ENCODE results near the gene CACFD1.

The CACFD1 gene

DNA sequence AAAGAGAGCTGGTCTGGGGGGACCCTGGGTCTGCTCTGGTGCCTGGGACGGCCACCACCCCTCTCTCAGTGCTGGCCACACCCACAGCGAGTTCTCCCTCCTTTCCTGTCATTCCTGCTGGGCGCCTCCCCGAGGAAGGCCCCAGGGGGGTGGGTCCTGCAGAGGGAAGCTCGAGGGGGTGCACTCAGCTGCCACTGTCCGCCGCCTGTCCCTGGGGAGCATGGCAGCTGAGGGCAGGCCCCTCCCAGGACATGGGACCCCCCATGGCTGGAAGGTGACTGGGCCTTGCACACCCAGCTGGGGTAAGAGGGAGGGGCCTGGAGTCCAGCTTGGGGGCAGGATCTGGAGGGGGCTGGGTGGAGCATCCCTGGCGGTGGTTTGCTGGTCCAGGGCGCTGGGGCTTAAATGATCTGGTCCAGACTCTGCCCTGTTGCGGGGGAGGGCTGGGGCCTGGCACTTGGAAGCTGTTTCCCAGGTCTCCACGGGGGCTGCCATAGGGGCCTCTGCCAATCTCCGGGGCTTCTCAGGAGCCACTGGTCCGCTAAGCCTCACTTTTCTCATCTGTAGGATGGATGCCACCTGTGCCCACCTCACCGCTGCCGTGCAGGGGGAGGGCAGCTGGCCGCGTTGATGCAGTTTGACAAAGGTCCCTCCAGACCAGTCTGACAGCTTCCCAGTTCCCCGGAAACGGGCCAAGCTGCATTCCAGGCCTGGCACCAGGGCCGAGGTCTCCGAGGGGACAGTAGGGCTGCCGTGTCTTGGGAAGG, 25.1 kb downstream of the CACFD1 start:
- DNase-seq (ENCODE audit: low spot score): no peak

DNA sequence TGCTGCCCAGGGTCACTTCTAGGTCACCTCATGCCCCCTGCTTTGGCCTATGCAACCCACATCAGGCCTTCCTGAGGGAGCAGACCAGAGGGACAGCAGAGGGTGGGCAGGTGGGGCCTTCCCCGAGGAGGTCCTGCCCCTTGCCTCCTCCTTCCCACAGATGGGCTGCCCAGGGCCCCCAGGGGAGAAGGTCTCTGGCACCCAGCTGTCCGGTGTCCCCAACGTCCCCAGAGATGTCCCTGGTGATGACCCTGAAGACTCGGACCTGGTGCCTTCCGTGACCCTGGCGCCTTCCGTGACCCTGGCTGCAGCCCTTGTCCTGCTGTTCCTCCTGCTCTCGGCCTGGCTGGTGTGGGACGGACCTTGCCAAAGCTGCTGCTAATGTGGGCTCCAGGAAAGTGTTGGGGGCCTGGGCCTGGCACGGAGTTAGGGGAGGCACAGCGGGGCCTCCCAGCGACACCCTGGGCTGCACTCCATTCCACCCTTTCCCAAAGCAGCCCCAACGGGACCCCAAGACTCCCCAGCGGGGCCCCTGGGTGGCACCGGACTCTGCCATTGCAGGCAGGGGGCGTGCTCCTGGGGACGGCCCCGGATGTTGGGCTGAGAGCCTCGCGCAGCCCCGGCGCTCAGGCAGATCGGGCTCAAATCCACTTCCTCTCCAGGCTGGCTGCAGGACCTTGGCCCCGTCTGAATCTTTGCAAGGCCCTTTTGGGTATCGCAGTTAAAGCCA, 25.9 kb downstream of the CACFD1 start:
- no peak for DNase-seq (ENCODE audit: low spot score)

- no peak for DNase-seq (ENCODE audit: low spot score)
These were observed 27.6 kb downstream of the CACFD1 start for GRCh38 chr9:133487331-133487725.

GRCh38 chr9:133488686-133489252, 29.0 kb downstream of the CACFD1 start:
- DNase-seq (ENCODE audit: low spot score): no peak

GRCh38 chr9:133489253-133490190, 29.7 kb downstream of the CACFD1 start:
- no peak for DNase-seq (ENCODE audit: low spot score)

- DNase-seq (ENCODE audit: low spot score): no peak
These were observed 30.5 kb downstream of the CACFD1 start for GRCh38 chr9:133490201-133490681.

- no peak for DNase-seq (ENCODE audit: low spot score)
These were observed 31.3 kb downstream of the CACFD1 start for GRCh38 chr9:133490865-133491655.

DNA sequence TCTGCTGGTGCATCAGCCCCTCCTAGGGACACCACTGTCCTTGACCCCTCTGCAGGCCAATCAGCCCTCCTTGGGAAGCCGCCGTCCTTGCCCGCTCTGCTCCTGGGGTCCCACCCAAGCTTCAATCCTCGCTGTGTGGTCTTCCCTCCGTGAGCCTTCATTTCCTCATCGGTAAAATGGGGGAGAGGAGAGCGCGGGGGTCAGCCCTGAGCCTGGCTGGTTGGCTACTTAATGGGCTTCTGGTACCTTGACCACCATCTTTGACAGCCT, 31.8 kb downstream of the CACFD1 start:
- no peak for DNase-seq (ENCODE audit: low spot score)

DNA sequence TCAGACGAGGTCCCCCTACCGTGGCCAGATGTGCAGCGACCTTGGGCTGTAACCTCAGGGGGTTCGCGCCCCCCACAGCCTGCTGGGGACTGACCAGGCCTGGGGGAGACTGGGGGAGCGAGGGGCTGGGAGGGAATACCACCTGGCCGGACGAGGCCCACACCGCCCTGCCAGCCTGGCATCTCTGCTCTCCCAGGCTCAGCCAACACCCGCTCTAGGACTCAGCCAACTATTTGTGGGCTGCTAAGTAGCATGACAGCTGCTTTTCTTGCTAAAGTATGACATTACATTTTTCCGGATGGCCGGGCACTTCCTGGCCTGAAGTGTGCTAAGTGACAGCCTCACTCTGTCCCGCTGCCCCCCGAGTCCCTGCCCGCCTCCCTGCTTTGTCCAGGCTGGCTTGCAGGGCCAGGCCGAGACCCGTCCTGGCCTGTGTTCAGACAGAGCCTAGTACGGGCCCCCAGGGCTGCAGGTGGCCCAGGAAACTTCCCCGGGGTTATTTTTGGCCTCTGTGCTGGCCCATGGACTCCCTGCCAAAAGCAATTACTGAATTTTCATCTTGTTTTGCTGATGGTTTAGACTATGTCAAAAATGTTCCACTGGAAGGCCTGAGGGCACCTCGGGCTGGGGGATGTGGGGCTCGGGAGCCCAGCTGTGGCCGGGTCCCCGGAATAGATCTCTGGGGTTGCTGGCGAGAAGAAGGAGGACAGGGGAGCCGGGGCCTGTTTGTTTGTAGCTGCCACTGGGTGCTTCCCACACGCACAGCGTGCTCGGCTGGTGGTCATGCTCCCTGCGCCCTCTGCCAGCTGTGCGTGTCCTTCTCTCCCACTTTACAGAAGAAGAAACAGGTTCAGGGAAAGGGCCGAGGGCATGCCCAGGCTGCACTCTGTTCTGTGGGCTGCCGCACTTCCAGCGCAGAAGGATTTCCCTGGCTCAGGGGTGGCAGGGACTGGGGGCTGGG, 32.6 kb downstream of the CACFD1 start:
- DNase-seq (ENCODE audit: low spot score): no peak

GRCh38 chr9:133493428-133493827, 33.6 kb downstream of the CACFD1 start:
- no peak for DNase-seq (ENCODE audit: low spot score)

DNA sequence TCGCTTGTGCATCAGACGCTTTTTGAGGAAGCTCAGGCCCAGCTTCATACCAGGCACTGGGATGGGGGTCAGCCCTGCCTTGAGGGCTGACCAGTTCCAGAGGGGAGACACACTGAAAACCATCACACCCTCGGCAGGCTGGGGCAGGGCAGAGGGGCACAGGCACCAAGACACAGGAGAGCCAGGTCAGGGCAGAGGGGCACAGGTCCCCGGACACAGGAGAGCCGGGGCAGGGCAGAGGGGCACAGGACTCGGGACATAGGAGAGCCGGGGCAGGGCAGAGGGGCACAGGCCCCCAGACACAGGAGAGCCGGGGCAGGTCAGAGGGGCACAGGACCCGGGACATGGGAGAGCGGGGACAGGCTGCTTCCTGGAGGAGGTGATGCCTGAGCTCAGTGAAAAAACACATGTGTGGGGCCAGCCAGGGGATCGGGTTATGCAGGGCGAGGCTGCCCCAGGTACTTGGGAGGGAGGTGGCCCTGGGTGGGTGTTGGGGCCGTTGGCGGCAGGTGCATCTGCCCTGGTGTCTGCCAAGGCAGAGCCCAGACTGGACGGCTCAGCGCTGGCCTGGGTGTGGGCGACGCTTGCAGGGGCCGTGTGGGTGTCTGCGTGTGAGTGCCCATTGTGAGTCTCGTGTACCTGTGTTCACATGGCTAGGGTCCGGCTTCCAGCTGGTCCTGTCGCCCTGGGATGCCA, 34.2 kb downstream of the CACFD1 start:
- no peak for DNase-seq (ENCODE audit: low spot score)

GRCh38 chr9:133494636-133495326, 35.0 kb downstream of the CACFD1 start:
- DNase-seq (ENCODE audit: low spot score): no peak

DNA sequence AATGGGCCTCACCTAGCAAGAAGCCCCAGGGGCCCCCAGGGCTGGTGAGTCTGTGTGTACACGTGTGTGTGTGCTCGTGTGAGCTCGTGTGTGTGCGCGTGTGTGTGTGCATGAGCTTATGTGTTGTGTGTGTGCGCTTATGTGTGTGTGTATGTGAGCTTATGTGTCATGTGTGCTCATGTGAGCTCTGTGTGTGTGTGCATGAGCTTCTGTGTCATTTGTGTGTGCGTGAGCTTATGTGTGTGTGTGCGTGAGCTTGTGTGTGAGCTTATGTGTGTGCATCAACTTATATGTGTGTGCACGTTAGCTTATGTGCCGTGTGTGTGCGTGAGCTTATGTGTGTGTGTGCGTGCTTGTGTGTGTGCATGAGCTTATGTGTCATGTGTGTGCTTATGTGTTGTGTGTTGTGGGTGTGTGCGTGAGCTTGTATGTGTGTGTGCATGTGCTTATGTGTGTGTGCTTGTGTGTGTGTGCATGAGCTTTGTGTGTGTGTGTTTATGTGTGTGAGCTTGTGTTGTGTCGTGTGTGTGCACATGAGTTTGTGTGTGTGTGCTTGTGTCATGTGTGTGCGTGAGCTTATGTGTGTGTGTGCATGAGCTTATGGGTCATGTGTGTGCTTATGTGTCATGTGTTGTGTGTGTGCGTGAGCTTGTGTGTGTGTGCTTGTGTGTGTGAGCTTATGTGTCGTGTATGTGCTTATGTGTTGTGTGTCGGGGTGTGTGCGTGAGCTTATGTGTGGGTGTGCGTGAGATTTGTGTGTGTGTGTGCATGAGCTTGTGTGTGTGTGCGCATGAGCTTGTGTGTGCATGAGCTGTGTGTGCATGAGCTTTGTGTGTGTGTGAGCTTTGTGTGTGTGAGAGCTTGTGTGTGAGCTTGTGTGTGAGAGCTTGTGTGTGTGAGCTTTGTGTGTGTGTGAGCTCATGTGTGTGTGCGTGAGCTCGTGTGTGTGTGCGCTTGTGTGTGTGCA, 35.8 kb downstream of the CACFD1 start:
- DNase-seq (ENCODE audit: low spot score): no peak

GRCh38 chr9:133496861-133497842, 37.4 kb downstream of the CACFD1 start:
- no peak for DNase-seq (ENCODE audit: low spot score)

DNA sequence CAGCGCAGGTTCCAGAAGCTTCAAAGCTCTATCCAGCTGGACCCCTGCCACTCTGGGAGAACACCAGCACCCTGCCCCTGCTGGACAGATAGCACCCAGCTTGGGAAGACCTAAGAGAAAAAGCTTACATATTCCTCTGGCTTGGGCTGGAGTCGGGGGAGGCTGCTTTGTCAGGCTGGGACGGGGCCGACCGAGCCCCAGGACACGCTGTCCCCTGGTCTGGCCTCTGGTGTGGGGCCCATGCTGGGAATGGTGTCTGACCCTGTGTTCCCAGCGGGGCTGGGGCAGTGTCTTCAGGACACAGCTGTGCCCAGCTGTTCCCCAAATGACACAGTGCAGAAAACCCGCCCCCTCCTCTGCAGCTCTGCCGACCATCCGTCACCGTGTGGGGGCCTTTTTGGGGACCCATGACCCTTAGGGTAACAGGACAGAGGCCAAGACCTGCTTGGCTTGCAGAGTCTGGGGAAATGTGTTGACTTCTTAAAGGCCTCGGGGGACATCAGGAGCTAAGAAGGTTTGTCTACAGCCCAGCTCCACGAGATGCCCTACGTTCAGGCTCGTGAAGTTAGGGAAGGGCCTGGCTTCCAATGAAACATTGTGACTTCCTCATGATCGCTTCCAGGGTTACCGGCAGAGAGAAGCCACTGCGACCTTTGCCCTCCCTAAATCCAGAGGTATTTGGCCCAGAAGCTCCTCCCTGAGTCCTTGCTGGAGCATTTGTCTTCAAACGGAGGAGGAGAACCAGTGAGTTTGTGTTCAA, 39.5 kb downstream of the CACFD1 start:
- DNase-seq (ENCODE audit: low spot score): no peak

- no peak for DNase-seq (ENCODE audit: low spot score)
These were observed 40.1 kb downstream of the CACFD1 start for GRCh38 chr9:133499892-133500270.
